RKO (cell line): ENCODE data around the gene CHMP4A.

ENCODE experiments used
- DNase-seq: peaks from one replicate; pipeline ENCODE4 v3.0.0-alpha.2; 2016; ENCODE audit warnings: low spot score

CHMP4A gene

DNA sequence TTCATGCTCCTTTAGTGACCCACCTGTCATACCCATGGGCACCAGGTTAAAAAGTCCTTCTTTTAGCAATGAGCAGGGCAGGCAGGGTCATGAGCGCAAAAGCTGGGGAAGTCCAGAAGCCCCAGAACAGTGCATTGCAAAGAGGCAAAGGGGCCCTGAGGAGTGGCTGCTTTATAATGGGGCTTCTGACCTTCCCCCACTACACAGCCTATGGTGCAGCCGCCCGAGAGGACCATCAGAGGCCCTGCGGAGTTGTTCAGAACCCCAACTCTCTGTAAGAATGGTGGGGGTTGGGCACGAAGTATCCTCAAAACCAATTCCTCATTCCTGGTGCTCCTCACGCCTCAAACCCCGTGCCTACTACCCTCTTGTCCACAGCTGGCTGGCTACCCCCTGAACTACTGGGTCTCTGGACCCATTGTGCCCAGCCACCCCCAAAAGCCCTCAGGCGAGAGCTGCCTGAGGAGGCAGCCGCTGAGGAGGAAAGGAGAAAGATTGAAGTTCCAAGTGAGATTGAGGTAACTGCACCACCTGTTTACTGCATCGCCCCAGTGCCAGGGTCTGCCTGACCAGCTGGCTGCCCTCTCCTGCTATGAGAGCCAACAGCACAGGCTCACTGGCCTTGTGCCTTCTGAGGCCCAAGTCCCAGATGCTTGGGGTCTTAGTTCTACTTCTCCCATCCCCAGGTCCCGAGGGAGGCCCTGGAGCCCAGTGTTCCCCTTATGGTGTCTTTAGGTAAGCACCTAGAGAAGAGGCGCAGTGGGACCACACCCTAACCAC lies 34.7 kb downstream of the CHMP4A start:
- no peak for DNase-seq

- DNase-seq: no peak
Measured at GRCh38 chr14:24177891-24178290, 35.4 kb downstream of the CHMP4A start.

- no peak for DNase-seq
Measured at GRCh38 chr14:24177041-24177825, 36.1 kb downstream of the CHMP4A start.

- no peak for DNase-seq
Measured at GRCh38 chr14:24176599-24176998, 36.7 kb downstream of the CHMP4A start.

DNA sequence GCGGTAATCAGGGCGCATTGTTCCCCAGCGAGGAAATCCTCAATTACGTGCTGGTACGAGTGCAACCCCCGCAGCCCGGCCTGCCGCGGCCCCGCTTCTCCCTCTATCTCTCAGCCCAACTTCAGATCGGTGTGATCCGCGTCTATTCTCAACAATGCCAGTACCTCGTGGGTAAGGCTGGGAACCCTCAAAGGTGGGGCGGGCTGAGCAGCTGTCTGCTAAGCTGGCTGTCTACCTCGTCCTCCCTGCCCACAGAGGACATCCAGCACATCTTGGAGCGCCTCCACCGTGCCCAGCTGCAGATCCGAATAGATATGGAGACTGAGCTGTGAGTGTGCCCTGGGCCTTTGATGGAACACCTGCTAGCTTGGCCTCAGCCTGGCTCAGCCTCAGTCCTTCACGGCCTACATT lies 40.4 kb downstream of the CHMP4A start:
- no peak for DNase-seq

- no peak for DNase-seq
Measured at GRCh38 chr14:24172261-24172860, 40.9 kb downstream of the CHMP4A start.

- DNase-seq: no peak
Measured at GRCh38 chr14:24171422-24172260, 41.6 kb downstream of the CHMP4A start, which contains the start of gene REC8. Gene REC8 (plus strand): TSS chr14:24172080. CDS start chr14:24172553, 473 bp downstream.

GRCh38 chr14:24167469-24168114 lies 45.7 kb downstream of the CHMP4A start:
- DNase-seq: no peak

GRCh38 chr14:24165785-24166184 lies 47.5 kb downstream of the CHMP4A start:
- no peak for DNase-seq

DNA sequence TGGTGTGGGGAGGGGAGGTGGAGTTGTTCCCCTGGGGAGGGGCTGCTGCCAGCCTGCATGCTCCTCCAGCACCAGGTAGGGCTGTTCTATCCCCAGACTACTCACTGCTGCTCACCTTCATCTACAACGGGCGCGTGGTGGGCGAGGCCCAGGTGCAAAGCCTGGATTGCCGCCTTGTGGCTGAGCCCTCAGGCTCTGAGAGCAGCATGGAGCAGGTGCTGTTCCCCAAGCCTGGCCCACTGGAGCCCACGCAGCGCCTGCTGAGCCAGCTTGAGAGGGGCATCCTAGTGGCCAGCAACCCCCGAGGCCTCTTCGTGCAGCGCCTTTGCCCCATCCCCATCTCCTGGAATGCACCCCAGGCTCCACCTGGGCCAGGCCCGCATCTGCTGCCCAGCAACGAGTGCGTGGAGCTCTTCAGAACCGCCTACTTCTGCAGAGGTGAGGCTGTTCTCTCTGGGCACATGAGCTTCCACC lies 48.7 kb downstream of the CHMP4A start:
- no peak for DNase-seq

GRCh38 chr14:24162093-24162492 lies 51.2 kb downstream of the CHMP4A start:
- no peak for DNase-seq

GRCh38 chr14:24160850-24161804 lies 52.2 kb downstream of the CHMP4A start, which contains the start of gene IRF9:
Gene IRF9 (plus strand): TSS chr14:24161265. CDS start chr14:24162145, 880 bp downstream.
- DNase-seq: peak; percentile 90

GRCh38 chr14:24160499-24160849 lies 52.8 kb downstream of the CHMP4A start:
- no peak for DNase-seq

GRCh38 chr14:24159777-24160498 lies 53.4 kb downstream of the CHMP4A start:
- no peak for DNase-seq
